Lung (tissue), 12 donors: ENCODE results near the gene MYO7A. TPM values are rescaled to one million over a fixed set of nuclear protein-coding genes. Genes with fewer than 3 reads are reported as not detected.
A peak's percentile ranks its signal among the peaks of the same experiment; 100 is the strongest.

Experiments used
- ATAC-seq: fragments of 200-7000 bp; cut with Tn5 transposase; one replicate; pipeline ENCODE4 v1.9.1; 2020; ENCODE audit warnings: moderate number of reproducible peaks; ENCODE audit not compliant: insufficient read depth, low FRiP score
- DNase-seq, 3 donors: peaks; one replicate each; pipeline ENCODE4 v3.0.0-alpha.2; 2013 to 2017
- H3K27ac ChIP-seq, 2 donors: one replicate each; pipeline ENCODE4 v1.5.1; 2013; ENCODE audit warnings: mild to moderate bottlenecking in 2 of 2, moderate library complexity in 2 of 2, control low read depth in 1 of 2, inconsistent platforms in 1 of 2, low read depth in 1 of 2, low read length in 1 of 2
- H3K27me3 ChIP-seq, 3 donors: one replicate each; pipeline ENCODE4 v1.5.1; 2013; ENCODE audit warnings: low read length in 2 of 3; ENCODE audit not compliant: control insufficient read depth in 3 of 3, insufficient read depth in 3 of 3
- H3K36me3 ChIP-seq, 4 donors: one replicate each; pipeline ENCODE4 v1.5.1; 2013; ENCODE audit warnings: low read length in 4 of 4, mild to moderate bottlenecking in 1 of 4, moderate library complexity in 1 of 4; ENCODE audit not compliant: control insufficient read depth in 4 of 4, insufficient read depth in 4 of 4
- H3K4me1 ChIP-seq, 5 donors: one replicate each; pipeline ENCODE4 v1.5.1; 2013; ENCODE audit warnings: low read length in 5 of 5, mild to moderate bottlenecking in 2 of 5, moderate library complexity in 1 of 5; ENCODE audit not compliant: control insufficient read depth in 5 of 5, insufficient read depth in 5 of 5
- H3K4me3 ChIP-seq: one replicate; pipeline ENCODE4 v1.5.1; 2013; ENCODE audit warnings: mild to moderate bottlenecking, control low read depth, moderate library complexity
- H3K9ac ChIP-seq, 2 donors: one replicate each; pipeline ENCODE4 v1.5.1; 2013; ENCODE audit warnings: low read length in 2 of 2, control low read depth in 1 of 2; ENCODE audit not compliant: insufficient read depth in 1 of 2
- H3K9me3 ChIP-seq, 4 donors: one replicate each; pipeline ENCODE4 v1.5.1; 2013; ENCODE audit warnings: low read length in 3 of 4, mild to moderate bottlenecking in 1 of 4, moderate library complexity in 1 of 4; ENCODE audit not compliant: control insufficient read depth in 4 of 4, insufficient read depth in 3 of 4
- WGBS, 2 donors: extraction: QIAGEN DNeasy Blood & Tissue Kit; methylation state at CpG; one replicate each; pipeline ENCODE4 v1.1.7; 2013; 5-methylcytosine and 5-hydroxymethylcytosine counted together
- polyA plus RNA-seq, 2 donors: library from polyadenylated mRNA; stranded (reverse); fragments of 200-250 nt; gene quantifications; one replicate each; pipeline ENCODE4 v1.2.1, GENCODE V29; 2013
- total RNA-seq, 2 donors: library from RNA; depleted of rRNA in 1 of 2; stranded (reverse); fragments of >200 nt in 1 of 2; gene quantifications; one replicate each; pipeline ENCODE4 v1.2.1, GENCODE V29; 2014 to 2021
- TF ChIP-seq, protein P1 (sequence below): IDR thresholded peaks from 2 replicates; pipeline ENCODE4 v1.5.1; 2012; ENCODE audit warnings: mild to moderate bottlenecking; ENCODE audit errors: control extremely low read depth, extremely low read depth
- donor health status: control.
- donor health status: control.
- donor health status: Bipolar disorder and iron deficiency.
- donor health status: healthy.
- donor health status: DM: yes; HTN: yes; CAD: no.

Gene MYO7A
- total and polyA plus RNA-seq, 4 donors: 1.8 to 10.2 (median 6.3) TPM

DNA sequence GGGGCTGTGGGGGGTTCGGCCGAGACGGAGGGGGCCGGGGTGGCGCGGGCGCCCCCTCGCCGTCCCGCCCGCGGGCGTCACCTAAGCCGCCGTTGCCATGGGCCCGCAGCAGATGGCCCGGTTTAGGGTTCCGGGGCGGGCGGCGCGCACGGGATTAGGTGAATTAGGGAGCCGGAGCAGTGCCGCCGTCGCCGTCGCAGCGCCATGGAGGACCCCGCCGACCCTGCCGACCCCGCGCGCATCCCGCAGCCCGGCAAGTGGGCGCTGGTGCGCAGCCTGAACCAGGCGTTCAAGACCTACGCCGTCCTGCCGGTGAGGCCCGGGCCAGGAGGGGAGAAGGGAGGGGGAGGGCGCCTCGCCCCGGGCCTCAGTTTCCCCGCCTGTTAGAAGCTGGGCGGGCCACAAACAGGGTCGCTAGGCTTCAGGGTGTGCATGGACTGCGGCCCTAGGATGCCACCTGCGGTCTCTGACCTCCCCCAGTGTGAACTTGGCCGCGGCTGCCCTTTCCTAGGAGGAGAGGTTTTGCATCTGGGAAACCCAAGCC is 10.1 kb downstream of the MYO7A start:
- TF ChIP-seq, protein P1, sequence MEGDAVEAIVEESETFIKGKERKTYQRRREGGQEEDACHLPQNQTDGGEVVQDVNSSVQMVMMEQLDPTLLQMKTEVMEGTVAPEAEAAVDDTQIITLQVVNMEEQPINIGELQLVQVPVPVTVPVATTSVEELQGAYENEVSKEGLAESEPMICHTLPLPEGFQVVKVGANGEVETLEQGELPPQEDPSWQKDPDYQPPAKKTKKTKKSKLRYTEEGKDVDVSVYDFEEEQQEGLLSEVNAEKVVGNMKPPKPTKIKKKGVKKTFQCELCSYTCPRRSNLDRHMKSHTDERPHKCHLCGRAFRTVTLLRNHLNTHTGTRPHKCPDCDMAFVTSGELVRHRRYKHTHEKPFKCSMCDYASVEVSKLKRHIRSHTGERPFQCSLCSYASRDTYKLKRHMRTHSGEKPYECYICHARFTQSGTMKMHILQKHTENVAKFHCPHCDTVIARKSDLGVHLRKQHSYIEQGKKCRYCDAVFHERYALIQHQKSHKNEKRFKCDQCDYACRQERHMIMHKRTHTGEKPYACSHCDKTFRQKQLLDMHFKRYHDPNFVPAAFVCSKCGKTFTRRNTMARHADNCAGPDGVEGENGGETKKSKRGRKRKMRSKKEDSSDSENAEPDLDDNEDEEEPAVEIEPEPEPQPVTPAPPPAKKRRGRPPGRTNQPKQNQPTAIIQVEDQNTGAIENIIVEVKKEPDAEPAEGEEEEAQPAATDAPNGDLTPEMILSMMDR: no peak
- Histone ChIP-seq H3K9me3 (no peaks in the 10 kb centered on the region), H3K4me3 (no peak overlapping the region), H3K4me1 (peaks cover 0 to 13% (median 7%) of the 10 kb centered on the region in 5 donors), H3K27ac (no peak overlapping the region), H3K36me3 (no peaks in the 10 kb centered on the region), H3K9ac (no peak overlapping the region), H3K27me3 (peaks cover 0 to 25% (median 20%) of the 10 kb centered on the region in 3 donors)
- 37 to 46% methylated on average over 43 to 55 of the region's 55 CpGs for WGBS, 2 donors
- ATAC-seq (no peak), DNase-seq (no peak)

DNA sequence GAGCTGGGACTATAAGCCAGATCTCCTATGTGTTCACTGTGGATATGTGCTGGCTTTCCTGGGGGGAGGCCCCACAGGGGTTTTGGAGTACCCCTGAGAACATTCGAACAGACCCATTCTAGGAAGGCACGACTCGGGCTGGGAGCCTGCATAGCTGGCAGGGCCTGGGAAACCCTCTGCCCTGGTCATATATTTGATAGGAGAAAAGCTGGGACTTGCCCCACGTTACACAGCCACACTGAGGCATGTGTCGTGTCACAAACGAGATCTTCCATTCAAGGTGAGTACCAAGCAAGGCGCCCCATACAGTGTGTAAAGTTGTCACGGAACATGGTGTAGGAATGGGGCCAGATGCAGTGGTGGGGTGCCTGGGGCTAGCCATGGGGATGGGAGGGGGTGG is 11.2 kb downstream of the MYO7A start:
- ATAC-seq: no peak
- Histone ChIP-seq H3K4me3 (no peak overlapping the region), H3K27me3 (peaks cover 0 to 25% (median 20%) of the 10 kb centered on the region in 3 donors), H3K4me1 (peaks cover 0 to 13% (median 7%) of the 10 kb centered on the region in 5 donors), H3K9me3 (no peaks in the 10 kb centered on the region), H3K9ac (no peak overlapping the region), H3K36me3 (no peaks in the 10 kb centered on the region), H3K27ac (no peak overlapping the region)
- no peak for DNase-seq
- 97% methylated on average over 8 of the region's 8 CpGs for WGBS, 2 donors
- TF ChIP-seq, protein P1: no peak

DNA sequence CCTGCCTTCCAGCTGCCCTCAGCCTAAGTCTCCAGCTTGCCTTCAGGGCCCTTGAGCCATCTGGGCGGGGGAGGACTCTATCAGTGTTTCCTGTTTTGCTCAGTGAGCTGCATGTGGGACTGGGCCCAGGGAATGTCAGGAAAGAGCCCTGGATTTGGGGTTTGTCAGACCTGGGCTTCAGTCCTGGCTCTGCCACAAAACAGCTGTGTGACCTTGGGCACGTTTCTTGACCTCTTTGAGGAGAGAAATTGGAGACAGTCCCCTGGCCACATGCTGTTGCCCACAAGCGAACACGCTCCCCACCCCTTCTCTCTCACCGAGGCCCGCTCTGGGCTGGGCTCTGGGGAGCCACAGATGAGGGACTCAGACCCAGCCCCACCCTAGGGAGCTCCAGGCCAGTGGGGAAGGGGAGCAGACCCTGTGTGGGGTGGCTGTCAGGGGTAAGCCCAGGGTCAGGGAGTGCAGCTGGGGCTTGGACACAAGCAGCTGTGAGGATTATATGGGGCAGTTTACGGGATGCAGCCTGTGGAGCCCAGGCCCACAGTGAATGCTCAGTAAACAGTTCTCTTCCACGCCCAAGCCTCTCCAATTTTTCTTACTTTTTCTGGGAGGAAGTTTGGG is 12.3 kb downstream of the MYO7A start:
- DNase-seq (peak in 2 of 3 donors; percentile 26 to 35), ATAC-seq (no peak)
- H3K4me3 ChIP-seq: no peak overlapping the region
- H3K4me1 ChIP-seq: peaks cover 0 to 13% (median 7%) of the 10 kb centered on the region in 5 donors
- 62 to 77% methylated on average over 8 of the region's 8 CpGs for WGBS, 2 donors
- H3K9ac ChIP-seq: no peak overlapping the region
- H3K9me3 ChIP-seq: no peaks in the 10 kb centered on the region
- TF ChIP-seq, protein P1: no peak
- H3K27ac ChIP-seq: peak overlapping the region in 1 of 2 donors; percentile 7
- H3K27me3 ChIP-seq: peaks cover 0 to 25% (median 20%) of the 10 kb centered on the region in 3 donors
- no peaks in the 10 kb centered on the region for H3K36me3 ChIP-seq
